HG02840 (cell line): ENCODE measurements around the gene BHLHE40.
A peak's percentile ranks its signal among the peaks of the same experiment; 100 is the strongest.

Source experiments
- ATAC-seq: cut with Tn5 transposase; IDR thresholded peaks from one replicate; pipeline ENCODE4 v1.9.1; 2021; ENCODE audit warnings: mild to moderate bottlenecking, moderate library complexity, moderate number of reproducible peaks; ENCODE audit not compliant: unreplicated experiment, low FRiP score

BHLHE40 gene

GRCh38 chr3:4996771-4997291, 17.6 kb downstream of the BHLHE40 start:
- no peak for ATAC-seq

GRCh38 chr3:4997946-4998345, 18.7 kb downstream of the BHLHE40 start:
- no peak for ATAC-seq

GRCh38 chr3:4999531-5000184, 20.4 kb downstream of the BHLHE40 start:
- no peak for ATAC-seq

GRCh38 chr3:5001135-5001534, 21.9 kb downstream of the BHLHE40 start:
- ATAC-seq = no peak

GRCh38 chr3:5001805-5002173, 22.6 kb downstream of the BHLHE40 start:
- no peak for ATAC-seq

- no peak for ATAC-seq
Observed at GRCh38 chr3:5002174-5002870, 23.1 kb downstream of the BHLHE40 start.

- ATAC-seq = no peak
Observed at GRCh38 chr3:5002871-5003247, 23.6 kb downstream of the BHLHE40 start.

- ATAC-seq = no peak
Observed at GRCh38 chr3:5004319-5005152, 25.3 kb downstream of the BHLHE40 start.

- ATAC-seq = no peak
Observed at GRCh38 chr3:5005367-5005766, 26.1 kb downstream of the BHLHE40 start.

- ATAC-seq = peak; percentile 75
Observed at GRCh38 chr3:5006755-5007202, 27.5 kb downstream of the BHLHE40 start.

- no peak for ATAC-seq
Observed at GRCh38 chr3:5007873-5008272, 28.6 kb downstream of the BHLHE40 start.

- no peak for ATAC-seq
Observed at GRCh38 chr3:5009506-5010109, 30.4 kb downstream of the BHLHE40 start.

GRCh38 chr3:5010140-5010539, 30.9 kb downstream of the BHLHE40 start:
- no peak for ATAC-seq

- no peak for ATAC-seq
Observed at GRCh38 chr3:5010706-5011554, 31.7 kb downstream of the BHLHE40 start.

GRCh38 chr3:5011555-5012256, 32.5 kb downstream of the BHLHE40 start:
- ATAC-seq = peak; percentile 56

- ATAC-seq = no peak
Observed at GRCh38 chr3:5012367-5012766, 33.1 kb downstream of the BHLHE40 start.

- ATAC-seq = no peak
Observed at GRCh38 chr3:5013021-5013906, 34.0 kb downstream of the BHLHE40 start.

GRCh38 chr3:5014391-5014790, 35.2 kb downstream of the BHLHE40 start:
- no peak for ATAC-seq
